ENCODE data around the gene LIPF.
"Not testable (repeated sequence)": the region's sequence is repeated elsewhere in the genome, so short reads cannot be mapped to it uniquely, and the experiment has no call there.

LIPF gene

GRCh38 chr10:88664142-88664541, at the start of gene LIPF:
LIPF (plus strand) TSS chr10:88664442; CDS start chr10:88667298, 2,856 bp downstream.
- no peak for DNase-seq

- DNase-seq, result no peak
Observed at GRCh38 chr10:88616250-88616977, 47.8 kb upstream of the LIPF start.

GRCh38 chr10:88617772-88618300, 46.4 kb upstream of the LIPF start:
- no peak for DNase-seq

- no peak for DNase-seq
Observed at GRCh38 chr10:88618496-88618895, 45.7 kb upstream of the LIPF start.

- DNase-seq, result no peak
Observed at GRCh38 chr10:88620441-88620840, 43.8 kb upstream of the LIPF start.

- no peak for DNase-seq
Observed at GRCh38 chr10:88623835-88624234, 40.4 kb upstream of the LIPF start.

GRCh38 chr10:88624840-88625239, 39.4 kb upstream of the LIPF start:
- DNase-seq, result no peak

- no peak for DNase-seq
Observed at GRCh38 chr10:88640186-88640585, 24.1 kb upstream of the LIPF start.

GRCh38 chr10:88642209-88642608, 22.0 kb upstream of the LIPF start:
- no peak for DNase-seq

- DNase-seq, result no peak
Observed at GRCh38 chr10:88642963-88643362, 21.3 kb upstream of the LIPF start.

- DNase-seq, result no peak
Observed at GRCh38 chr10:88647061-88647615, 17.1 kb upstream of the LIPF start.

- no peak for DNase-seq
Observed at GRCh38 chr10:88651101-88651551, 13.1 kb upstream of the LIPF start.

GRCh38 chr10:88652616-88653015, 11.6 kb upstream of the LIPF start:
- no peak for DNase-seq

GRCh38 chr10:88657901-88658300, 6.3 kb upstream of the LIPF start:
- no peak for DNase-seq

GRCh38 chr10:88659725-88660597, 4.3 kb upstream of the LIPF start:
- DNase-seq, result no peak

- no peak for DNase-seq
Observed at GRCh38 chr10:88660598-88660884, 3.7 kb upstream of the LIPF start.

- DNase-seq, result no peak
Observed at GRCh38 chr10:88661018-88661417, 3.2 kb upstream of the LIPF start.

GRCh38 chr10:88661577-88661976, 2.7 kb upstream of the LIPF start:
- DNase-seq, result no peak

GRCh38 chr10:88663153-88663552, 1.1 kb upstream of the LIPF start:
- not testable (repeated sequence) for DNase-seq

GRCh38 chr10:88668465-88668864, 4.2 kb downstream of the LIPF start:
- DNase-seq, result no peak

GRCh38 chr10:88670497-88670896, 6.3 kb downstream of the LIPF start:
- DNase-seq, result no peak

- DNase-seq, result no peak
Observed at GRCh38 chr10:88672041-88672440, 7.8 kb downstream of the LIPF start.

- DNase-seq, result no peak
Observed at GRCh38 chr10:88676283-88677060, 12.2 kb downstream of the LIPF start.
